ENCODE measurements around the gene GLYR1.

Gene GLYR1

DNA sequence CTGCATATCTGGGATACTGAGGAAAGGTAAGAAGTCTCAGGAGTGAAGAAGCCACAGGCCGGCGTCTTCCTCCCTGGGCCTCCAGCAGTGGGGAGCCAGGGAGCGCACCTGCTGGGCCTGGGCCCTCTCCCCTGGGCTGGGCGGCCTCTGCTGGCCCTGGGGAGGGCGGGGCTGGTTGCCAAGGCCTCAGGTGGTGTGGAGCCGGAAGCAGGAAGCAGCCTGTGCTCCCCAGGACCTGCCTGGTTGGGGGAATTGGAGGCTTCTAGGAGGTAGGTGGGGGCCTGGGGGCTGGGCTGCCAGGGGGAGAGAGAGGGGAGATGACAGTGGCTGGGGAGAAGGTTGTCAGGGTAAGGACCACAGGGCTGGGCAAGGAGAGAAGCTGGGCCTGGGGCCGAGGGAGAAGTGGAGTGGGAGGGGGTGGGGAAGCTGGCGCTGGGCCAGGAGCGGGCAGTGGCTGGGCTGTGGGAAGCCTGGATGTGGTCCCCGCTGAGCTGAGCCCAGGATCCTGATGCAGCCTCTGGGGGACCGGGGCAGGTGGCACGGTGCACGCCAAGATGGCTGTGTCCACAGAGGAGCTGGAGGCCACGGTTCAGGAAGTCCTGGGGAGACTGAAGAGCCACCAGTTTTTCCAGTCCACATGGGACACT, 51.8 kb downstream of the GLYR1 start, which contains the start of gene SMIM22:
TSS of gene SMIM22 (plus strand) at position 189 of the 647 bp plus-strand sequence. CDS start at position 555, 366 bp downstream.
- TF ChIP-seq POLR2AphosphoS5 (IDR thresholded peaks at IDR 0.05; ENCODE audit: low read depth, low read length) (no peak), SIN3A (IDR thresholded peaks at IDR 0.05; ENCODE audit: borderline replicate concordance, insufficient read depth, low read length) (no peak), FOXP2 (optimal IDR thresholded peaks at IDR 0.05; ENCODE audit: borderline replicate concordance, extremely low read depth, extremely low read length, insufficient read depth) (no peak), REST (IDR thresholded peaks at IDR 0.05; ENCODE audit: insufficient read depth in 1 of 2, low read depth in 2 of 2, low read length in 2 of 2) (no peak)

- no peak for TF ChIP-seq SIN3A (IDR thresholded peaks at IDR 0.05; ENCODE audit: borderline replicate concordance, insufficient read depth, low read length)
- TF ChIP-seq FOXP2 (optimal IDR thresholded peaks at IDR 0.05; ENCODE audit: borderline replicate concordance, extremely low read depth, extremely low read length, insufficient read depth) = no peak
- no peak for TF ChIP-seq REST (IDR thresholded peaks at IDR 0.05; ENCODE audit: insufficient read depth in 1 of 2, low read depth in 2 of 2, low read length in 2 of 2)
- no peak for TF ChIP-seq TAF1 (IDR thresholded peaks at IDR 0.05; ENCODE audit: borderline replicate concordance, insufficient read depth, low read length)
- no peak for TF ChIP-seq POLR2AphosphoS5 (IDR thresholded peaks at IDR 0.05; ENCODE audit: low read depth, low read length)
Observed at GRCh38 chr16:4792951-4793513, 54.1 kb downstream of the GLYR1 start.

DNA sequence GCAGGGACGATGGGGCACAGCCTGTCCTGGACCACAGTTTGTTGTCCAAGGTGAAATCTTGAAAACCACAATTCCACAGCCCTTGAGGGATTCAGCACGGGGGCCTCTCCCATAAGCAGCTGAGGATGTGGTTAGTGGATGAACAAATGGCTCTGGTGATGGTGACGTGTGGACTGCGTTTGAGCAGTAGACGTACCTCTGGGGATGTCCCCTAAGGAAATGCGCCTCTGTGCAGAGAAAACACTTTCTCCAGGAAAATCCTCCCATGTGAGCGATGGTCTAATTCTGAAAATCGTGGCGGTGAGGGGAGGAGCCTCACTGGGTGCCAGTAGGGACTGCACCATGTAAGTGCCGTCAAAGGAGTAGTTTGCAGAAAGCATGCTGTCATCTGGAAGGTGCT, 56.2 kb downstream of the GLYR1 start:
- no peak for TF ChIP-seq TAF1 (IDR thresholded peaks at IDR 0.05; ENCODE audit: borderline replicate concordance, insufficient read depth, low read length)
- TF ChIP-seq SIN3A (IDR thresholded peaks at IDR 0.05; ENCODE audit: borderline replicate concordance, insufficient read depth, low read length) = no peak
- TF ChIP-seq POLR2AphosphoS5 (IDR thresholded peaks at IDR 0.05; ENCODE audit: low read depth, low read length) = no peak
- TF ChIP-seq REST (IDR thresholded peaks at IDR 0.05; ENCODE audit: insufficient read depth in 1 of 2, low read depth in 2 of 2, low read length in 2 of 2) = no peak
- TF ChIP-seq FOXP2 (optimal IDR thresholded peaks at IDR 0.05; ENCODE audit: borderline replicate concordance, extremely low read depth, extremely low read length, insufficient read depth) = no peak

GRCh38 chr16:4790261-4790660, 56.8 kb downstream of the GLYR1 start:
- TF ChIP-seq REST (IDR thresholded peaks at IDR 0.05; ENCODE audit: insufficient read depth in 1 of 2, low read depth in 2 of 2, low read length in 2 of 2) (no peak), SIN3A (IDR thresholded peaks at IDR 0.05; ENCODE audit: borderline replicate concordance, insufficient read depth, low read length) (no peak), FOXP2 (optimal IDR thresholded peaks at IDR 0.05; ENCODE audit: borderline replicate concordance, extremely low read depth, extremely low read length, insufficient read depth) (no peak), POLR2AphosphoS5 (IDR thresholded peaks at IDR 0.05; ENCODE audit: low read depth, low read length) (no peak), TAF1 (IDR thresholded peaks at IDR 0.05; ENCODE audit: borderline replicate concordance, insufficient read depth, low read length) (no peak)
